ENCODE measurements around the gene ZFAND2B.

DNA sequence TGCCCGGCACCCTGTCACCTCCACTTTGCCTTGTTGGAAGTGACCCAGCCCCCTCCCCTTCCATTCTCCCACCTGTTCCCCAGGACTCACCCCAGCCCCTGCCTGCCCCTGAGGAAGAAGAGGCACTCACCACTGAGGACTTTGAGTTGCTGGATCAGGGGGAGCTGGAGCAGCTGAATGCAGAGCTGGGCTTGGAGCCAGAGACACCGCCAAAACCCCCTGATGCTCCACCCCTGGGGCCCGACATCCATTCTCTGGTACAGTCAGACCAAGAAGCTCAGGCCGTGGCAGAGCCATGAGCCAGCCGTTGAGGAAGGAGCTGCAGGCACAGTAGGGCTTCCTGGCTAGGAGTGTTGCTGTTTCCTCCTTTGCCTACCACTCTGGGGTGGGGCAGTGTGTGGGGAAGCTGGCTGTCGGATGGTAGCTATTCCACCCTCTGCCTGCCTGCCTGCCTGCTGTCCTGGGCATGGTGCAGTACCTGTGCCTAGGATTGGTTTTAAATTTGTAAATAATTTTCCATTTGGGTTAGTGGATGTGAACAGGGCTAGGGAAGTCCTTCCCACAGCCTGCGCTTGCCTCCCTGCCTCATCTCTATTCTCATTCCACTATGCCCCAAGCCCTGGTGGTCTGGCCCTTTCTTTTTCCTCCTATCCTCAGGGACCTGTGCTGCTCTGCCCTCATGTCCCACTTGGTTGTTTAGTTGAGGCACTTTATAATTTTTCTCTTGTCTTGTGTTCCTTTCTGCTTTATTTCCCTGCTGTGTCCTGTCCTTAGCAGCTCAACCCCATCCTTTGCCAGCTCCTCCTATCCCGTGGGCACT lies 24.0 kb upstream of the ZFAND2B start:
- TF ChIP-seq POLR2A (IDR thresholded peaks at IDR 0.05): no peak
- TF ChIP-seq, protein P1, sequence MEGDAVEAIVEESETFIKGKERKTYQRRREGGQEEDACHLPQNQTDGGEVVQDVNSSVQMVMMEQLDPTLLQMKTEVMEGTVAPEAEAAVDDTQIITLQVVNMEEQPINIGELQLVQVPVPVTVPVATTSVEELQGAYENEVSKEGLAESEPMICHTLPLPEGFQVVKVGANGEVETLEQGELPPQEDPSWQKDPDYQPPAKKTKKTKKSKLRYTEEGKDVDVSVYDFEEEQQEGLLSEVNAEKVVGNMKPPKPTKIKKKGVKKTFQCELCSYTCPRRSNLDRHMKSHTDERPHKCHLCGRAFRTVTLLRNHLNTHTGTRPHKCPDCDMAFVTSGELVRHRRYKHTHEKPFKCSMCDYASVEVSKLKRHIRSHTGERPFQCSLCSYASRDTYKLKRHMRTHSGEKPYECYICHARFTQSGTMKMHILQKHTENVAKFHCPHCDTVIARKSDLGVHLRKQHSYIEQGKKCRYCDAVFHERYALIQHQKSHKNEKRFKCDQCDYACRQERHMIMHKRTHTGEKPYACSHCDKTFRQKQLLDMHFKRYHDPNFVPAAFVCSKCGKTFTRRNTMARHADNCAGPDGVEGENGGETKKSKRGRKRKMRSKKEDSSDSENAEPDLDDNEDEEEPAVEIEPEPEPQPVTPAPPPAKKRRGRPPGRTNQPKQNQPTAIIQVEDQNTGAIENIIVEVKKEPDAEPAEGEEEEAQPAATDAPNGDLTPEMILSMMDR (IDR thresholded peaks at IDR 0.05): no peak
